ENCODE measurements around the gene PGM2L1.

The PGM2L1 gene

DNA sequence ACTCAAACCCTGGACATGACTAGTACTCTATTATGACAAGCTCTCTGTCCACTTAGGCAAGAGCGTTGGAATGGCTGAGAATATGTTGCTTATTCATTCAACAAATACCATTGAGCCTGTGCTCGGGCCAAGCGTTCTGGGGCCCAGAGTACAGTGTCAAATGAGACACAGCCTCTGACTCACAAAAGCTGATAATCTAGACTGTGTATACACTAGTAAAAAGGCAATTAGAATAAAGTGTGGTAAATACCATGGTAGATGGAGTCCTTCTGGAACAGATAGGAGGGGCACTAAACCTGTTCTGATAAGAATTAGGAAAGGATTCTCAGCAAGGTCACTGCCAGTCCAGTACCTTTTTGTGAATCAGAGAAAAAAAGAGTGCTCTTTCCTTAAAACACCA, 44.4 kb upstream of the PGM2L1 start:
- TF ChIP-seq, protein P1, sequence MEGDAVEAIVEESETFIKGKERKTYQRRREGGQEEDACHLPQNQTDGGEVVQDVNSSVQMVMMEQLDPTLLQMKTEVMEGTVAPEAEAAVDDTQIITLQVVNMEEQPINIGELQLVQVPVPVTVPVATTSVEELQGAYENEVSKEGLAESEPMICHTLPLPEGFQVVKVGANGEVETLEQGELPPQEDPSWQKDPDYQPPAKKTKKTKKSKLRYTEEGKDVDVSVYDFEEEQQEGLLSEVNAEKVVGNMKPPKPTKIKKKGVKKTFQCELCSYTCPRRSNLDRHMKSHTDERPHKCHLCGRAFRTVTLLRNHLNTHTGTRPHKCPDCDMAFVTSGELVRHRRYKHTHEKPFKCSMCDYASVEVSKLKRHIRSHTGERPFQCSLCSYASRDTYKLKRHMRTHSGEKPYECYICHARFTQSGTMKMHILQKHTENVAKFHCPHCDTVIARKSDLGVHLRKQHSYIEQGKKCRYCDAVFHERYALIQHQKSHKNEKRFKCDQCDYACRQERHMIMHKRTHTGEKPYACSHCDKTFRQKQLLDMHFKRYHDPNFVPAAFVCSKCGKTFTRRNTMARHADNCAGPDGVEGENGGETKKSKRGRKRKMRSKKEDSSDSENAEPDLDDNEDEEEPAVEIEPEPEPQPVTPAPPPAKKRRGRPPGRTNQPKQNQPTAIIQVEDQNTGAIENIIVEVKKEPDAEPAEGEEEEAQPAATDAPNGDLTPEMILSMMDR (IDR thresholded peaks at IDR 0.05), result no peak
- no peaks in the 10 kb centered on the region for H3K9me3 Mint-ChIP-seq
- H3K27me3 Mint-ChIP-seq (ENCODE audit: low read depth, poor library complexity), result peaks cover 16% of the 10 kb centered on the region
- DNase-seq, result no peak
- no peak overlapping the region for H3K4me3 Mint-ChIP-seq
- no peak overlapping the region for H3K27ac Mint-ChIP-seq
- H3K4me1 Mint-ChIP-seq, result peaks cover 33% of the 10 kb centered on the region
- H3K36me3 Mint-ChIP-seq (ENCODE audit: low read depth), result no peaks in the 10 kb centered on the region

DNA sequence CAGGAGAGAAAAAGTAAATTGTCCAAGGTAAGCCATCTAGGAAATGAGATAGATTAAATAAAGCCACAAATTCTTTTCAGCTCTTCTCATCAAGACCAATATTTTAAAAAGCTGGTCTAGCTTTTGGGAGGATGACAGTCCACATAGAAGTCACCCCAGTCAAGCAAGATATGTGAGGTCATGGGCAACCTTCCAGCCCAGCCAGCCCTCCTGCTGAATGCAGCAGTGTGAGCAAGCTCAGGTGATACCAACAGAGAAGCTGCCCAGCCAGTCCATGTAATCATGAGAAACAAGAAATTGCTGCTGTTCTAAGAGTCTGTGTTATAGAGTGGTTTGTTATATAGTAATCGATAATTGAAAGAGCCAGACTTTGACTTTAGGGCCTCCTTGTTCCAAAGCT, 40.4 kb upstream of the PGM2L1 start:
- Mint-ChIP-seq H3K27ac (no peak overlapping the region), H3K27me3 (ENCODE audit: low read depth, poor library complexity) (peaks cover 4% of the 10 kb centered on the region), H3K4me1 (peaks cover 26% of the 10 kb centered on the region), H3K36me3 (ENCODE audit: low read depth) (no peaks in the 10 kb centered on the region), H3K9me3 (no peaks in the 10 kb centered on the region), H3K4me3 (no peak overlapping the region)
- DNase-seq, result no peak
- TF ChIP-seq, protein P1 (IDR thresholded peaks at IDR 0.05), result no peak

DNA sequence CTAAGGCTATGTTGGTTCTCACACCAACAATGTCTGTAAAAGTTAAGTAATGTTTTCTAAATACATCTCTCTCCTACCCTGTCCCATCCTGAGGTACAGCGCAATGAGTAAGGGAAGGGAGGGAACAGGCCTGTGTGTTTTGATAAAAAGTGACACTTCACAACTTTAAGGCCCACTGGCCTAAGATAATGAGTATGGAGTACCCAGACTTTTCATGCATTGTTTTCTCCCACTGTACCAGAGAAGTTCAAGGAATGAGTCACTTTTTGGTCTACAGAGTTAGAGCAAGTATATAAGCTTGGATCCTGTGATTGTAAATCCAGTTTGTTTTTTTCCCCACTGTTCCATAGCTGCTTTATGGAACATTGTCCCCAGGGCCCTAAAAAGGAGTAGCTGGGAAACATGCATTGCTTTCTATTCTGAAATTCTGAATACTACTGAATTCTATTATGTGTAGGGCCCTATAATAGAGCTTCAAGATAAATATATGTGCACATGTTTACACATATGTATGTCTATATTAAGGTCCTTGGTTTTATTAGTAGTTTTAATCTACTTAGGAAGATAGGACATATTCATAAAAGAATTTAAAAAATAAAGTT, 39.3 kb upstream of the PGM2L1 start:
- Mint-ChIP-seq H3K27me3 (ENCODE audit: low read depth, poor library complexity) (peaks cover 9% of the 10 kb centered on the region), H3K4me1 (peaks cover 15% of the 10 kb centered on the region)

DNA sequence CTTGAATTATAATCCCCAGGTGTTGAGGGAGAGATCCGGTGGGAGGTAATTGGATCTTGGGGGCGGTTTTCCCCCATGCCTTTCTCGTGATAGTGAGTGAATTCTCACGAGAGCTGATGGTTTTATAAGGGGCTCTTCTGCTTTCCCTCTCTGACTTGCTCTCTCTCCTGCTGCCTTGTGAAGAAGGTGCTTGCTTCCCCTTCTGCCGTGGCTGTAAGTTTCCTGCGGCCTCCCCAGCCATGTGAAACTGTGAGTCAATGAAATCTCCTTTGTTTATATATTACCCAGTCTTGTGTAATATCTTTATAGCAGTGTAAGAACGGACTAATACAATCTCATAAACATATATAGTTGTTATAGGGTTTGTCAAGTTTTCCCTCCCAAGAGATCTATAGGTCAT, 36.3 kb upstream of the PGM2L1 start:
- no peaks in the 10 kb centered on the region for H3K9me3 Mint-ChIP-seq
- TF ChIP-seq, protein P1 (IDR thresholded peaks at IDR 0.05), result no peak
- H3K4me1 Mint-ChIP-seq, result peaks cover 12% of the 10 kb centered on the region
- no peak overlapping the region for H3K27ac Mint-ChIP-seq
- H3K4me3 Mint-ChIP-seq, result no peak overlapping the region
- no peaks in the 10 kb centered on the region for H3K36me3 Mint-ChIP-seq (ENCODE audit: low read depth)
- H3K27me3 Mint-ChIP-seq (ENCODE audit: low read depth, poor library complexity), result peaks cover 5% of the 10 kb centered on the region
- DNase-seq, result no peak

More for the DNA sequence above, 39.3 kb upstream of the PGM2L1 start:
- Mint-ChIP-seq H3K27ac (no peak overlapping the region), H3K4me3 (no peak overlapping the region), H3K9me3 (no peaks in the 10 kb centered on the region), H3K36me3 (ENCODE audit: low read depth) (no peaks in the 10 kb centered on the region)
- DNase-seq, result no peak
- TF ChIP-seq, protein P1 (IDR thresholded peaks at IDR 0.05), result no peak

DNA sequence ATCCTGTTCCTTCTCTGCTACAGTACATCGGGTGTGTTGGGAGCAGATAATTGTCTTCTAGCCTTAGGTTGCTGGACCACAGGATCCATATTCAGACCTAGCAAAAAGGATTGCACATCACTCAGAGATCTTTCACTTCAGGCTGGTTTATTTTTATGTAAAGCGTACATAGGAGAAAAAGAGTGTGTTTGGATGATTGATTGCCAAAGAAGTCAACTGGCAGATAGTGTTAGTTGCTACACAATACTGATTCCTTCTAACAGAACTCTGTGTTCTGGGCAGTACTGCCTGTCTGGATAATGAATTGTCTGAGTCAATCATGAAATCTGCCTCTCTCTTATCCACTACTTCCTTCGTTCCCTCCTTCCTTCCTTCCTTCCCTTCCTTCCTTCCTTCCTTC, 31.0 kb upstream of the PGM2L1 start:
- H3K36me3 Mint-ChIP-seq (ENCODE audit: low read depth), result no peaks in the 10 kb centered on the region
- H3K27me3 Mint-ChIP-seq (ENCODE audit: low read depth, poor library complexity), result peaks cover 14% of the 10 kb centered on the region
- DNase-seq, result no peak
- no peak overlapping the region for H3K27ac Mint-ChIP-seq
- TF ChIP-seq, protein P1 (IDR thresholded peaks at IDR 0.05), result no peak
- no peak overlapping the region for H3K4me3 Mint-ChIP-seq
- H3K4me1 Mint-ChIP-seq, result no peaks in the 10 kb centered on the region
- H3K9me3 Mint-ChIP-seq, result peaks cover 17% of the 10 kb centered on the region

DNA sequence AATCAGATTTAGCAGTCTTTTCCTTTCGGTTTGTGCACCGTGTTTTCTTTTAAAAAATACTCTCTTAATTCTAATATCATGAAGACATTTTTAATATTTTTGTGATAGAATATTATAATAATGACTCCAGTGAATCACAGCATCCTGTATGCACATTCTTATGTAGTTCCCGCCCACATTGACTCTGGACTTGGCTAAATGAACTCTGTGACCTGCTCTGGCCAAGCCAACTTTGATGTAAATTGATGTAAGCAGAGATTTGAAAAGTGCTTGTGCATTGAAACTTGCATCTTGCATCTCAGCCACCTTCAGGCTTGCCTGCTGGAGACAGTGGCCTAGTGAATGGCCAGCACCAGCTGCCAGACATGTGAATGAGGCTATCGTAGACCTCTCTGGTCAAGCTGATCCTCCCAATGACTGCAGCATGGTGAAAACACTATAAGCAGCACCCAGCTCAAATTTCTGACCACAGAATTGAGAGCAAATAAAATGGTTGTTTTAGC, 29.2 kb upstream of the PGM2L1 start:
- Mint-ChIP-seq H3K9me3 (peaks cover 25% of the 10 kb centered on the region), H3K27ac (no peak overlapping the region), H3K4me3 (no peak overlapping the region), H3K36me3 (ENCODE audit: low read depth) (no peaks in the 10 kb centered on the region), H3K4me1 (no peaks in the 10 kb centered on the region), H3K27me3 (ENCODE audit: low read depth, poor library complexity) (peaks cover 9% of the 10 kb centered on the region)
- no peak for DNase-seq
- TF ChIP-seq, protein P1 (IDR thresholded peaks at IDR 0.05), result no peak

Measured in nephron progenitor cell (in vitro differentiated cells).